ENCODE data around the gene CFAP73.

The CFAP73 gene

GRCh38 chr12:113118142-113118541, 31.4 kb upstream of the CFAP73 start:
- TF ChIP-seq, protein P1, sequence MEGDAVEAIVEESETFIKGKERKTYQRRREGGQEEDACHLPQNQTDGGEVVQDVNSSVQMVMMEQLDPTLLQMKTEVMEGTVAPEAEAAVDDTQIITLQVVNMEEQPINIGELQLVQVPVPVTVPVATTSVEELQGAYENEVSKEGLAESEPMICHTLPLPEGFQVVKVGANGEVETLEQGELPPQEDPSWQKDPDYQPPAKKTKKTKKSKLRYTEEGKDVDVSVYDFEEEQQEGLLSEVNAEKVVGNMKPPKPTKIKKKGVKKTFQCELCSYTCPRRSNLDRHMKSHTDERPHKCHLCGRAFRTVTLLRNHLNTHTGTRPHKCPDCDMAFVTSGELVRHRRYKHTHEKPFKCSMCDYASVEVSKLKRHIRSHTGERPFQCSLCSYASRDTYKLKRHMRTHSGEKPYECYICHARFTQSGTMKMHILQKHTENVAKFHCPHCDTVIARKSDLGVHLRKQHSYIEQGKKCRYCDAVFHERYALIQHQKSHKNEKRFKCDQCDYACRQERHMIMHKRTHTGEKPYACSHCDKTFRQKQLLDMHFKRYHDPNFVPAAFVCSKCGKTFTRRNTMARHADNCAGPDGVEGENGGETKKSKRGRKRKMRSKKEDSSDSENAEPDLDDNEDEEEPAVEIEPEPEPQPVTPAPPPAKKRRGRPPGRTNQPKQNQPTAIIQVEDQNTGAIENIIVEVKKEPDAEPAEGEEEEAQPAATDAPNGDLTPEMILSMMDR (IDR thresholded peaks at IDR 0.05; ENCODE audit: low read depth, low read length): no peak
- H3K4me3 ChIP-seq (ENCODE audit: low read depth, low read length): no peak overlapping the region
- in situ Hi-C loops (cut with HindIII; ENCODE audit: low sequenced_read_pairs): no loop called here
- no peak for DNase-seq (ENCODE audit: low read depth, low spot score)

GRCh38 chr12:113119980-113120669, 29.4 kb upstream of the CFAP73 start:
- in situ Hi-C loops (cut with HindIII; ENCODE audit: low sequenced_read_pairs): no loop called here
- DNase-seq (ENCODE audit: low read depth, low spot score): no peak
- H3K4me3 ChIP-seq (ENCODE audit: low read depth, low read length): no peak overlapping the region
- TF ChIP-seq, protein P1 (IDR thresholded peaks at IDR 0.05; ENCODE audit: low read depth, low read length): no peak

DNA sequence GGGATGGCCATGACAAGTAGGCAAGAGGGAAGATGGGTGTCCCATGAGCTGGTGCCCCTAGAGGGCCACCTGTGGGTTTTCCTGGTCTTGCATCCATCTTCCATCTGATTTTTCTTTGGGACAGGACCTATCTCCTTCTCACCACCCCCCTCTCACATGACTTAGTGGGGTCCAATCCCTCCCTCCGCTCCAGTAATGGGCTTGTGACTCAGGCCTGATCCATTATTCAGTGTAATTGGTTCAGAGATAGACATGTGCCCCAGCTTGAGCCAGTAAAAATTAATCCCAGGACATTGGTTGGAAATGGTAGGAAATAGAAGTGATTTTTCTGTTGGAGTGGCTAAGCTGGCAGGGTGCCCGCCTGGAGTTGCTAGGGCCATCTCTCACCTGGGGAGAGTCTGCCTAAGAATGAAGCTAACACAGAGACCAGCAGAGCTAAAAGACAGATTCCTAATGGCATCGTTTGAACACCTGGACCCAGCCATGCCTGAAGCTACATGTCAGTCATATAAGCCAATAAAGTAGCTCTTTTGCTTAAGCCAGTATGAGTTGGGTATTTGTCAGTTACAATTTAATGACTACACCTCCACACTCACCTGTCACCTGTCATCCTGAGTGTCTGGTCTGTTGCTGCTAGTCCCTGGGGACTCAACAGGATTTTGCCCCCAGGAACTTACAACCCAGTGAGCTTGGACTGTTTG, 28.7 kb upstream of the CFAP73 start:
- no peak for DNase-seq (ENCODE audit: low read depth, low spot score)
- no peak overlapping the region for H3K4me3 ChIP-seq (ENCODE audit: low read depth, low read length)
- TF ChIP-seq, protein P1 (IDR thresholded peaks at IDR 0.05; ENCODE audit: low read depth, low read length): no peak
- in situ Hi-C loops (cut with HindIII; ENCODE audit: low sequenced_read_pairs): no loop called here

DNA sequence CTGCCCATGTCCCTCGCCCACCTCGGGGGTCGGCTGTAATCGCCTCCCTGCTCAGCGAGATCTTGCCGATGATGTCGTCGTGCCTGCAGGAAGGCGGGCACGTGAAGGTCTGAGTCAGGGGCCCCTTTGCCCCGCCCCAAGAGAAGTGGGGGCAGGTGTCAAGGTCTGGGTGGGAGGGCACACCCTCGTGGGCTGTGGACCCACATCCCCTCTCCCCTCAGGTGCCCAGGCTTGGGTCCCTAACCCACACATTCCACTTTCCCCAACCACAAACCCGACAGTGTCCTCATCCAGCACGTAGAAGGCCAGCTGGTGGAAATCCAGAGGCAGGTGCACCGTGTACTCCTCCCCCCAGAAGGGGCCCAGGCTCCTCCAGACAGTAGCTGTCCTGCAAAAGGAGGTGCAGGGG, 21.7 kb upstream of the CFAP73 start:
- in situ Hi-C loops (cut with HindIII; ENCODE audit: low sequenced_read_pairs): no loop called here
- no peak overlapping the region for H3K4me3 ChIP-seq (ENCODE audit: low read depth, low read length)
- no peak for DNase-seq (ENCODE audit: low read depth, low spot score)
- TF ChIP-seq, protein P1 (IDR thresholded peaks at IDR 0.05; ENCODE audit: low read depth, low read length): no peak

DNA sequence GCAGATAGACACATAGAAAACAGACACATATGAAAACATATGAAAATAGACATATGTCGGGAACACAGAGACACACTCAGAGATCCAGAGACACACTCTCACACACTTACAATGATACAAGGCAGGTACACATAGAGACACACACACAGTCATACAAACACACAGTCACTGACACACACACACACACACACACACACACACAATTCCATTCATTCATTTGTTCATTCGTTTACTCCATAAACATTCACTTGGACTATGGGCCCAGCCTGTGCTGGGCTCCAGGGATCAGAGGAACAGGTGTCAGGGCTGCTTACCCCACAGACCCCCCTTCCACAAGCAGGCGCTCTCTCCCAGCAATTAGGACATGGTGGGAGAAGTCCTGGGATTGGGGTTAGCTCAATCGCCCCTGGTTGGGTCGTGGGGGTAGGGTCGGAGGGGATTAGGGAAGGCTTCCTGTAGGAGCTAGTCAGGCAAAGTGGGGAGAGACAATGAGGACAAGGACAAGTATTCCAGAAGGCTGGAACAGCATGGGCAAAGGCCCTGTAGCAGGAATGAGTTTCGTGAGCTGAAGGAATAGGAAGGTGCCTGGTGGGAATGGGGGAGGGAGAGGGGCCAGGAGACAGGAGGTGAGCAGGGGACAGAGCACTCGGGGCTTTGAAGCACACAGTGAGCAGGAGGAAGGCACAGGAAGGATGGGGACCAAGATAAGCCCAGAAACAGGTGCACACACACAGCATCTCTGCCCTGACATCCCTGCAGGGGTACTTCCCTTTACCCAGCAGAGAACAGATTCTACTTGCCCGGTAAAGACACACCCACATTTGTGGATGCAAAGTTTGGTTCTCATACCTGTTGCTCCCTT, 20.5 kb upstream of the CFAP73 start:
- TF ChIP-seq, protein P1 (IDR thresholded peaks at IDR 0.05; ENCODE audit: low read depth, low read length): no peak
- in situ Hi-C loops (cut with HindIII; ENCODE audit: low sequenced_read_pairs): no loop called here
- no peak for DNase-seq (ENCODE audit: low read depth, low spot score)
- H3K4me3 ChIP-seq (ENCODE audit: low read depth, low read length): no peak overlapping the region

DNA sequence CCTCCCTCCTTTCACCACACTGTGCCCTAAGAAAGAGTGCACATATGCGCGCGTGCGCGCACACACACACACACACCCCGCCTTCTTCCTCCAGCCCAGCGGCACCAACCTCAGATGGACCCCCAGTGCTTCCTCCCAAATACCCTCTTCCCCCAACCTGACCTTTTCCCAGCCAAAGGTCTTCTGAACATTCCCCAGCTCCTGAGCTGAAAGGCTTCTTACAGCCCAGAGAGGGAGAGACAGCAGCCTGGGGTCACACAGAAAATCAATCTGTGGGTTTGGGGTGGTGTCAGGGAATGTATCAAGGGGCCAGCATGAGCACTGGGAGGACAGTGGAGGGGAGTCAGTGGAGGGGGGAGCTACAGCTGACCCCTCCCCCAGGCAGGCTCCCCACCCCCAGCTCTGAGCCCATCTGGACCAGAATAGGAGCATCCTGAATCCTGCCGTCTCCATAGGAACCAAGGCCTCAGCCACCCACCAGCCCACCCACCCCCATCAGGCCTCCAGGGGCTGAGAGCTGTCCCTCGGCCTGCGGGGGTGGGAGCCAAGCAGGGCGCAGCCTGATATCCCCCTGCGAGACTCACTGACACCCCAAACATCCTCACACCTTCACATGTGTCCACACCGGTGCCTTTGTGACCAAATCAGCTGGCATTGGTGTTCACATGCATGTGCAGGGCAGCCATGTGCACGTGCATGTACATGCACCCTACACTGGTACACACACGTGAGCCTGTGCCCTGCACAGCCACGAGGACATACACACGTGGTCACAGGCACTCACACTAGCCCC, 19.7 kb upstream of the CFAP73 start:
- no peak overlapping the region for H3K4me3 ChIP-seq (ENCODE audit: low read depth, low read length)
- in situ Hi-C loops (cut with HindIII; ENCODE audit: low sequenced_read_pairs): no loop called here
- TF ChIP-seq, protein P1 (IDR thresholded peaks at IDR 0.05; ENCODE audit: low read depth, low read length): no peak
- no peak for DNase-seq (ENCODE audit: low read depth, low spot score)

Data from astrocyte of the spinal cord (primary cell).